Colonic mucosa (tissue), 4 donors: ENCODE measurements around the gene SLC23A3. TPM values are rescaled to one million over a fixed set of nuclear protein-coding genes. Genes with fewer than 3 reads are reported as not detected.

Source experiments
- DNase-seq: peaks from one replicate; pipeline ENCODE4 v3.0.0-alpha.2; 2020
- H3K27ac ChIP-seq: fragments of 200-600 bp; one replicate; pipeline ENCODE4 v1.8.0; 2021
- H3K27me3 ChIP-seq: fragments of 200-600 bp; one replicate; pipeline ENCODE4 v1.8.0; 2021
- H3K36me3 ChIP-seq: fragments of 200-600 bp; one replicate; pipeline ENCODE4 v1.8.0; 2021
- H3K4me1 ChIP-seq: fragments of 200-600 bp; one replicate; pipeline ENCODE4 v1.8.0; 2021; ENCODE audit warnings: mild to moderate bottlenecking
- H3K4me3 ChIP-seq: fragments of 200-600 bp; one replicate; pipeline ENCODE4 v1.8.0; 2021
- H3K9ac ChIP-seq, 2 donors: one replicate each; pipeline ENCODE4 v1.7.0; 2013; ENCODE audit warnings: control low read depth in 2 of 2, low read depth in 2 of 2, low read length in 2 of 2
- H3K9me3 ChIP-seq: fragments of 200-600 bp; one replicate; pipeline ENCODE4 v1.8.0; 2021
- CTCF ChIP-seq: fragments of 200-600 bp; IDR thresholded peaks from one replicate; pipeline ENCODE4 v1.8.0; 2022; ENCODE audit warnings: antibody characterized with exemption, mild to moderate bottlenecking
- intact Hi-C: fragments of 100-400 bp; cut with DNase I; formaldehyde crosslinking; loops from one replicate; pipeline ENCODE4 v1.14.1; 2022
- total RNA-seq, 2 donors: library from RNA; stranded (reverse); fragmentation: NEBNext Ultra II Directional in 1 of 2; extraction: Animal tissue kit (Norgen Biotek cat#: 25700) in 1 of 2; gene quantifications; one replicate each; pipeline ENCODE4 v1.2.1, GENCODE V29; 2021
- donor health status: healthy.
- donor health status: DM: no; HTN: no; CAD: no.
- donor health status: DM: no; HTN: no; CAD: no.

The SLC23A3 gene
- total RNA-seq, 2 donors from 2014 or later, result 4.7 to 13.8 TPM

- H3K4me1 ChIP-seq, result no peaks in the 10 kb centered on the region
- no peak for DNase-seq
- no peak overlapping the region for H3K4me3 ChIP-seq
- no peak overlapping the region for H3K27ac ChIP-seq
- no peak for TF ChIP-seq CTCF
- intact Hi-C loops, result no loop called here
- H3K9me3 ChIP-seq, result no peaks in the 10 kb centered on the region
- no peaks in the 10 kb centered on the region for H3K36me3 ChIP-seq
- no peak overlapping the region for H3K9ac ChIP-seq
- H3K27me3 ChIP-seq, result no peaks in the 10 kb centered on the region
These were observed 6.7 kb downstream of the SLC23A3 start for GRCh38 chr2:219163156-219163555.

- H3K9me3 ChIP-seq, result no peaks in the 10 kb centered on the region
- H3K4me3 ChIP-seq, result peak overlapping the region; percentile 60
- no peak for DNase-seq
- H3K36me3 ChIP-seq, result no peaks in the 10 kb centered on the region
- H3K4me1 ChIP-seq, result no peaks in the 10 kb centered on the region
- H3K27me3 ChIP-seq, result no peaks in the 10 kb centered on the region
- intact Hi-C loops, result loop anchor here (2.0 kb wide), 1 partner anchor 136 kb away; no protein-coding TSS in a partner anchor
- H3K27ac ChIP-seq, result peak overlapping the region; percentile 94
- H3K9ac ChIP-seq, result peak overlapping the region in 1 of 2 donors; percentile 49
- TF ChIP-seq CTCF, result no peak
These were observed 8.7 kb downstream of the SLC23A3 start for GRCh38 chr2:219161097-219161496.

GRCh38 chr2:219160186-219161017 is 9.4 kb downstream of the SLC23A3 start, which contains the start of gene NHEJ1:
Gene NHEJ1, minus strand, starts transcription at chr2:219160815. Its CDS starts 2,453 bp downstream, at chr2:219158362.
- Histone ChIP-seq H3K27ac (peak within 1 kb of the TSS; percentile 94), H3K4me3 (peak within 1 kb of the TSS; percentile 60), H3K27me3 (no peaks in the 10 kb centered on the region), H3K9me3 (no peaks in the 10 kb centered on the region), H3K9ac (peak within 1 kb of the TSS; percentile 61 to 73), H3K4me1 (no peaks in the 10 kb centered on the region), H3K36me3 (no peaks in the 10 kb centered on the region)
- intact Hi-C loops, result loop anchor here (2.0 kb wide), 1 partner anchor 136 kb away; no protein-coding TSS in a partner anchor
- DNase-seq, result peak; percentile 100
- TF ChIP-seq CTCF, result peak; percentile 100

GRCh38 chr2:219159771-219160185 is 10.1 kb downstream of the SLC23A3 start:
- peak overlapping the region; percentile 48 to 61 for H3K9ac ChIP-seq
- H3K4me3 ChIP-seq, result peak overlapping the region; percentile 60
- DNase-seq, result no peak
- TF ChIP-seq CTCF, result no peak
- no peaks in the 10 kb centered on the region for H3K36me3 ChIP-seq
- H3K9me3 ChIP-seq, result no peaks in the 10 kb centered on the region
- intact Hi-C loops, result loop anchor here (2.0 to 5.0 kb wide), 3 partner anchors 102 to 137 kb away; no protein-coding TSS in a partner anchor
- no peaks in the 10 kb centered on the region for H3K27me3 ChIP-seq
- H3K27ac ChIP-seq, result peak overlapping the region; percentile 94
- H3K4me1 ChIP-seq, result no peaks in the 10 kb centered on the region

GRCh38 chr2:219158586-219158985 is 11.2 kb downstream of the SLC23A3 start:
- H3K9ac ChIP-seq, result no peak overlapping the region
- H3K27me3 ChIP-seq, result no peaks in the 10 kb centered on the region
- no peaks in the 10 kb centered on the region for H3K4me1 ChIP-seq
- H3K4me3 ChIP-seq, result no peak overlapping the region
- no peak for DNase-seq
- intact Hi-C loops, result loop anchor here (5.0 kb wide), 2 partner anchors 101 to 131 kb away; no protein-coding TSS in a partner anchor
- TF ChIP-seq CTCF, result no peak
- no peak overlapping the region for H3K27ac ChIP-seq
- no peaks in the 10 kb centered on the region for H3K9me3 ChIP-seq
- no peaks in the 10 kb centered on the region for H3K36me3 ChIP-seq
